HG03571 (cell line): ENCODE measurements around the gene DIS3L2.

Source experiments
- ATAC-seq: cut with Tn5 transposase; IDR thresholded peaks from one replicate; pipeline ENCODE4 v1.9.1; 2021; ENCODE audit not compliant: unreplicated experiment

The DIS3L2 gene

GRCh38 chr2:231961349-231962166, at the start of gene DIS3L2:
DIS3L2 (plus strand) TSS chr2:231961713; CDS start chr2:232014928, 53,215 bp downstream.
- ATAC-seq: peak; percentile 94

- no peak for ATAC-seq
These were observed 47.3 kb upstream of the DIS3L2 start for GRCh38 chr2:231914077-231914690.

GRCh38 chr2:231917280-231918066, 44.0 kb upstream of the DIS3L2 start:
- ATAC-seq: no peak

- no peak for ATAC-seq
These were observed 42.8 kb upstream of the DIS3L2 start for GRCh38 chr2:231918501-231919330.

- ATAC-seq: no peak
These were observed 42.0 kb upstream of the DIS3L2 start for GRCh38 chr2:231919341-231920035.

GRCh38 chr2:231920366-231920765, 41.1 kb upstream of the DIS3L2 start:
- ATAC-seq: no peak

- ATAC-seq: no peak
These were observed 40.7 kb upstream of the DIS3L2 start for GRCh38 chr2:231920795-231921194.

- no peak for ATAC-seq
These were observed 39.1 kb upstream of the DIS3L2 start for GRCh38 chr2:231922311-231923009.

GRCh38 chr2:231923010-231923344, 38.5 kb upstream of the DIS3L2 start:
- no peak for ATAC-seq

GRCh38 chr2:231923951-231924888, 37.3 kb upstream of the DIS3L2 start:
- ATAC-seq: no peak

- no peak for ATAC-seq
These were observed 36.6 kb upstream of the DIS3L2 start for GRCh38 chr2:231924889-231925275.

- ATAC-seq: no peak
These were observed 36.0 kb upstream of the DIS3L2 start for GRCh38 chr2:231925303-231926179.

GRCh38 chr2:231926180-231926741, 35.3 kb upstream of the DIS3L2 start, which contains the start of gene NPPC:
NPPC (minus strand) TSS chr2:231926396; CDS start chr2:231926249, 147 bp downstream.
- ATAC-seq: no peak

GRCh38 chr2:231926761-231927565, 34.5 kb upstream of the DIS3L2 start:
- ATAC-seq: no peak

GRCh38 chr2:231927566-231927890, 34.0 kb upstream of the DIS3L2 start:
- ATAC-seq: no peak

GRCh38 chr2:231928481-231928880, 33.0 kb upstream of the DIS3L2 start:
- ATAC-seq: no peak
